ENCODE data around the gene CCDC174.

GRCh38 chr3:14633819-14634424 is 17.6 kb upstream of the CCDC174 start:
- TF ChIP-seq CTCF (IDR thresholded peaks at IDR 0.05) (no peak), POLR2A (IDR thresholded peaks at IDR 0.05) (no peak)
